Kidney (tissue), 14 donors: Measurements from ENCODE around the gene GFER. TPM values are rescaled to one million over a fixed set of nuclear protein-coding genes. Genes with fewer than 3 reads are reported as not detected.

Source experiments
- DNase-seq, 5 donors: peaks; one replicate each; pipeline ENCODE4 v3.0.0-alpha.2; 2013 to 2020
- FAIRE-seq: peaks from 2 replicates; lab custom pipeline; 2012; peaks lifted over from hg19 to GRCh38; lab: Jason Lieb, UNC
- H3K27ac ChIP-seq, 2 donors: one replicate each; pipeline ENCODE4 v1.7.0; 2013; ENCODE audit warnings: low read depth in 2 of 2, low read length in 2 of 2, inconsistent platforms in 1 of 2
- H3K27me3 ChIP-seq: one replicate; pipeline ENCODE4 v1.7.1; 2013; ENCODE audit warnings: low read length, inconsistent platforms; ENCODE audit not compliant: control insufficient read depth, insufficient read depth
- H3K36me3 ChIP-seq, 3 donors: one replicate each; pipeline versions ENCODE4 v1.7.0 to v1.7.1; 2013; ENCODE audit warnings: low read length in 3 of 3, control low read depth in 1 of 3, inconsistent platforms in 1 of 3; ENCODE audit not compliant: insufficient read depth in 3 of 3, control insufficient read depth in 2 of 3
- H3K4me1 ChIP-seq, 3 donors: one replicate each; pipeline versions ENCODE4 v1.7.0 to v1.7.1; 2013; ENCODE audit warnings: low read length in 3 of 3, inconsistent platforms in 1 of 3, low read depth in 1 of 3; ENCODE audit not compliant: control insufficient read depth in 2 of 3, insufficient read depth in 2 of 3
- H3K4me3 ChIP-seq, 3 donors: one replicate each; pipeline versions ENCODE4 v1.7.0 to v1.8.1; 2013; ENCODE audit warnings: low read length in 3 of 3, control low read depth in 1 of 3, inconsistent platforms in 1 of 3
- H3K9ac ChIP-seq, 3 donors: one replicate each; pipeline versions ENCODE4 v1.7.0 to v1.7.1; 2013; ENCODE audit warnings: low read length in 3 of 3, control low read depth in 1 of 3, inconsistent platforms in 1 of 3
- H3K9me3 ChIP-seq, 3 donors: one replicate each; pipeline versions ENCODE4 v1.7.0 to v1.7.1; 2013; ENCODE audit warnings: low read length in 3 of 3, control low read depth in 1 of 3, inconsistent platforms in 1 of 3; ENCODE audit not compliant: control insufficient read depth in 2 of 3, insufficient read depth in 1 of 3
- CTCF ChIP-seq: IDR thresholded peaks from 3 replicates; pipeline ENCODE4 v1.5.1; 2012; ENCODE audit warnings: mild to moderate bottlenecking, moderate library complexity, borderline replicate concordance; ENCODE audit not compliant: insufficient read depth; ENCODE audit errors: extremely low read depth
- intact Hi-C: fragments of 100-400 bp; cut with DNase I; formaldehyde crosslinking; loops from one replicate; pipeline ENCODE4 v1.11.1; 2022
- polyA plus RNA-seq: library from polyadenylated mRNA; stranded (reverse); fragments of 350-450 nt; fragmentation: Illumina TruSeq; extraction: RNeasy Lipid Tissue Mini Kit (QIAGEN cat#74804); gene quantifications from one replicate; pipeline ENCODE4 v1.2.3, GENCODE V29; 2014; ENCODE audit warnings: low read depth, low replicate concordance; ENCODE audit not compliant: insufficient read depth
- total RNA-seq: library from RNA; stranded (reverse); fragmentation: NEBNext Ultra II Directional; extraction: Animal tissue kit (Norgen Biotek cat#: 25700); gene quantifications from one replicate; pipeline ENCODE4 v1.2.1, GENCODE V29; 2021
- donor health status: control.
- donor health status: control.
- donor health status: control.
- donor health status: control.
- donor health status: control.
- donor health status: DM: yes; HTN: yes; CAD: no.
- donor health status: Normal renal cell carcinoma (clear cell type).

Gene GFER
- total and polyA plus RNA-seq, 2 donors from 2014 or later, result 25.0 to 45.6 TPM

GRCh38 chr16:2023092-2024031 is 39.4 kb downstream of the GFER start:
- H3K4me1 ChIP-seq, result peaks cover 0 to 41% (median 0%) of the 10 kb centered on the region in 3 donors
- DNase-seq, result peak; percentile 95 to 98 (median 96)
- TF ChIP-seq CTCF, result peak; percentile 99
- H3K27me3 ChIP-seq, result no peaks in the 10 kb centered on the region
- no peaks in the 10 kb centered on the region for H3K9me3 ChIP-seq
- no peak overlapping the region for H3K9ac ChIP-seq
- H3K36me3 ChIP-seq, result no peaks in the 10 kb centered on the region
- no peak for FAIRE-seq
- peak overlapping the region in 2 of 3 donors; percentile 37 to 52 for H3K4me3 ChIP-seq
- peak overlapping the region; percentile 20 to 69 for H3K27ac ChIP-seq
- intact Hi-C loops, result loop anchor here (10.0 kb wide), 1 partner anchor 121 kb away; the partner anchor contains the start of gene RAB26

- intact Hi-C loops, result loop anchor here (10.0 kb wide), 1 partner anchor 121 kb away; the partner anchor contains the start of gene RAB26
- DNase-seq (peak in 1 of 5 donors; percentile 67), FAIRE-seq (no peak)
- TF ChIP-seq CTCF, result no peak
- Histone ChIP-seq H3K4me1 (peaks cover 0 to 44% (median 0%) of the 10 kb centered on the region in 3 donors), H3K27me3 (no peaks in the 10 kb centered on the region), H3K4me3 (no peak overlapping the region), H3K27ac (peak overlapping the region; percentile 20 to 69), H3K36me3 (no peaks in the 10 kb centered on the region), H3K9me3 (no peaks in the 10 kb centered on the region), H3K9ac (no peak overlapping the region)
Measured at GRCh38 chr16:2024032-2024420, 40.0 kb downstream of the GFER start.

GRCh38 chr16:2025251-2025650 is 41.3 kb downstream of the GFER start:
- no peak for TF ChIP-seq CTCF
- Histone ChIP-seq H3K36me3 (no peaks in the 10 kb centered on the region), H3K9ac (no peak overlapping the region), H3K4me1 (peaks cover 0 to 41% (median 0%) of the 10 kb centered on the region in 3 donors), H3K27ac (no peak overlapping the region), H3K9me3 (no peaks in the 10 kb centered on the region), H3K27me3 (no peaks in the 10 kb centered on the region), H3K4me3 (no peak overlapping the region)
- intact Hi-C loops, result loop anchor here (10.0 kb wide), 1 partner anchor 120 kb away; the partner anchor contains the start of gene RAB26
- DNase-seq, result peak in 1 of 5 donors; percentile 77
- no peak for FAIRE-seq
